Stomach (tissue), 4 donors: ENCODE results near the gene COMMD1.

Experiments
- CTCF ChIP-seq, 7 experiments: fragments of 450-650 bp in 4 of 7; fragments of 200-600 bp in 3 of 7; sonication (generic) in 3 of 7; IDR thresholded peaks; one replicate each; pipeline ENCODE4 v1.5.1; 2016 to 2019; ENCODE audit warnings: antibody characterized with exemption in 7 of 7, control low read depth in 2 of 7, mild to moderate bottlenecking in 1 of 7
- EP300 ChIP-seq: sonication (generic); formaldehyde crosslinking; IDR thresholded peaks from one replicate; pipeline ENCODE4 v1.6.1; 2017; ENCODE audit warnings: antibody characterized with exemption
- POLR2A ChIP-seq, 4 donors: fragments of 450-650 bp; IDR thresholded peaks; one replicate each; pipeline ENCODE4 v1.6.1; 2016; ENCODE audit warnings: antibody characterized with exemption in 4 of 4, control low read depth in 2 of 4, mild to moderate bottlenecking in 1 of 4, moderate library complexity in 1 of 4
- POLR2AphosphoS5 ChIP-seq, 3 donors: sonication (generic); formaldehyde crosslinking; IDR thresholded peaks; one replicate each; pipeline ENCODE4 v1.6.1; 2016; ENCODE audit warnings: antibody characterized with exemption in 3 of 3

- TF ChIP-seq CTCF (IDR thresholded peaks at IDR 0.05) (no peak), EP300 (no peak), POLR2A (IDR thresholded peaks at IDR 0.05) (no peak), POLR2AphosphoS5 (IDR thresholded peaks at IDR 0.05) (no peak)
These were observed 270.3 kb downstream of the COMMD1 start for GRCh38 chr2:62175728-62176127.
